Measurements from ENCODE around the gene PHACTR2.
"Not testable (repeated sequence)": the region's sequence is repeated elsewhere in the genome, so short reads cannot be mapped to it uniquely, and the experiment has no call there.

Gene PHACTR2

GRCh38 chr6:143851706-143852105 is 173.9 kb downstream of the PHACTR2 start:
- not testable (repeated sequence) for DNase-seq (ENCODE audit: low read depth in 1 of 2, low spot score in 1 of 2)

- DNase-seq (ENCODE audit: low read depth in 1 of 2, low spot score in 1 of 2): not testable (repeated sequence)
Observed at GRCh38 chr6:143855057-143855456, 177.3 kb downstream of the PHACTR2 start.

GRCh38 chr6:143856762-143857161 is 179.0 kb downstream of the PHACTR2 start:
- not testable (repeated sequence) for DNase-seq (ENCODE audit: low read depth in 1 of 2, low spot score in 1 of 2)

GRCh38 chr6:143857651-143858050 is 179.9 kb downstream of the PHACTR2 start:
- DNase-seq (ENCODE audit: low read depth in 1 of 2, low spot score in 1 of 2): no peak

GRCh38 chr6:143859891-143860660 is 182.3 kb downstream of the PHACTR2 start:
- DNase-seq (ENCODE audit: low read depth in 1 of 2, low spot score in 1 of 2): no peak

- no peak for DNase-seq (ENCODE audit: low read depth in 1 of 2, low spot score in 1 of 2)
Observed at GRCh38 chr6:143863771-143864170, 186.0 kb downstream of the PHACTR2 start.

- no peak for DNase-seq (ENCODE audit: low read depth in 1 of 2, low spot score in 1 of 2)
Observed at GRCh38 chr6:143864234-143864633, 186.5 kb downstream of the PHACTR2 start, which contains the start of gene ZC2HC1B. Gene ZC2HC1B, plus strand, starts transcription at chr6:143864474. Its CDS starts 66 bp downstream, at chr6:143864540.

GRCh38 chr6:143867236-143867635 is 189.5 kb downstream of the PHACTR2 start:
- DNase-seq (ENCODE audit: low read depth in 1 of 2, low spot score in 1 of 2): no peak

GRCh38 chr6:143868808-143869207 is 191.0 kb downstream of the PHACTR2 start:
- DNase-seq (ENCODE audit: low read depth in 1 of 2, low spot score in 1 of 2): not testable (repeated sequence)

GRCh38 chr6:143871202-143871730 is 193.5 kb downstream of the PHACTR2 start:
- DNase-seq (ENCODE audit: low read depth in 1 of 2, low spot score in 1 of 2): not testable (repeated sequence)

GRCh38 chr6:143872201-143872600 is 194.4 kb downstream of the PHACTR2 start:
- no peak for DNase-seq (ENCODE audit: low read depth in 1 of 2, low spot score in 1 of 2)

GRCh38 chr6:143873600-143873999 is 195.8 kb downstream of the PHACTR2 start:
- DNase-seq (ENCODE audit: low read depth in 1 of 2, low spot score in 1 of 2): not testable (repeated sequence)

GRCh38 chr6:143874503-143874902 is 196.7 kb downstream of the PHACTR2 start:
- not testable (repeated sequence) for DNase-seq (ENCODE audit: low read depth in 1 of 2, low spot score in 1 of 2)

- DNase-seq (ENCODE audit: low read depth in 1 of 2, low spot score in 1 of 2): no peak
Observed at GRCh38 chr6:143877584-143878271, 200.0 kb downstream of the PHACTR2 start.

GRCh38 chr6:143878272-143878760 is 200.6 kb downstream of the PHACTR2 start:
- no peak for DNase-seq (ENCODE audit: low read depth in 1 of 2, low spot score in 1 of 2)

- no peak for DNase-seq (ENCODE audit: low read depth in 1 of 2, low spot score in 1 of 2)
Observed at GRCh38 chr6:143880412-143880811, 202.6 kb downstream of the PHACTR2 start.
